ENCODE measurements around the gene KRTAP1-1.

DNA sequence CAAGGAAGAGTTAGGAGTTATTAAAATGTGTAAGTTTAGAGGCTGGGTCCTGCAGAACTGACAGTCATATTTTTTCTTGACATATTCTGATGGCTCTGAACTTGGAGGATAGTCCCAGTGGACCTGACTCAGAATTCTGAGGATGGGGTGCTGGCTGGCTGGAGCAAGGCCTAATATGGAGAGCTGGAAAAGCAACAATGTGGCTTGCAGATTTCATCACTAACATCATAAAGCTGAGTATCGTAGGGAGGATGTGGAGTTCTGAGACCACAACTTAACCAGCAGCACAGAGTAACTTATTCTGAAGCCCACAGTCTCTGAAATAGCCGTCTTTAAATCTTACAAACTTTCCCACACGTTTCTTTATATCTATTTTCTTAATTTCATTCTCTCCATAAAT is 16.6 kb downstream of the KRTAP1-1 start:
- no peak for TF ChIP-seq ZNF274 (IDR thresholded peaks at IDR 0.05; ENCODE audit: low read depth, low read length)
- TF ChIP-seq MAX (IDR thresholded peaks at IDR 0.05) = no peak
- TF ChIP-seq EZH2 (IDR thresholded peaks at IDR 0.05) = no peak

All from HCT116 (cell line).